GM19025 (cell line): ENCODE results near the gene PRKCQ.

ENCODE experiments used
- ATAC-seq: cut with Tn5 transposase; IDR thresholded peaks from one replicate; pipeline ENCODE4 v1.9.1; 2021; ENCODE audit warnings: mild to moderate bottlenecking, low read depth, moderate library complexity; ENCODE audit not compliant: unreplicated experiment

Gene PRKCQ

DNA sequence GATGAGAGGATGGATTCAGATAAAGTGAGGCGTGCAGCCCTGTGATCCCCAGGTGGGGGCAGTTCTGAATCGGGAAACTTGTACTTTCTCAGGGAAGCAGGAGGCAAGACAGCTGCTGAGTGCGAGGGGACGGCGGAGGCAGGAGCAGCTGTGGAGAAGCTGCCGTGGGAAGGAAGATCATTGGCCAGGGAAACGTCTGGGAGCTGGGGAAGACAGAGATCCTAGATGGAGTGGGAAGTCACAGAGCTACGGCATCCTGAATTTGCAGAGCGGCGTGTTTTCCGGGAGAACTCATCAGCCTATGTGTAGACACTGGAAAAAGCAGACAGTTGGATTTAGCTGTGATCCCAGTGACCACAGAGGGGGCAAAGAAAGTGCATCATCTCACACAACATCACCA is 9.2 kb downstream of the PRKCQ start:
- ATAC-seq: no peak

DNA sequence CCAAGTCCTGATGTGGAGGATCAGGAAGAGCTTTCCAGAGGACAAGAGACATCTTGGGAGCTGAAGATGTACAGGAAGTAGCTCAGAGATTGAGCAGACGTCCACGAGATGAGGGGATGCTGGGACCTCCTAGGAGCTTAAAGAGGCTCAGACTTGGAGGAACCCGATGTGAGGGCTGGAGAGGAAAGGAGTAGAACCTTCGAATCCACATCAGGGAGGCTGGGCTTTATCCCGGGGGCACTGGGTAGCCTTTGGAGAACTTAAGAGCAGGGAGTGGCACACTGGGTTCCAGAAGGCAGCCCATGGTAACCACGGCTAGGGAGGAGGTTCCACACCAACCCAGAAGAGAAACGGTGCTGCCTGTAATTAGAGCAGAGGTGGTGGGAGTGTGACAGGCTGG is 10.8 kb downstream of the PRKCQ start:
- ATAC-seq: no peak

DNA sequence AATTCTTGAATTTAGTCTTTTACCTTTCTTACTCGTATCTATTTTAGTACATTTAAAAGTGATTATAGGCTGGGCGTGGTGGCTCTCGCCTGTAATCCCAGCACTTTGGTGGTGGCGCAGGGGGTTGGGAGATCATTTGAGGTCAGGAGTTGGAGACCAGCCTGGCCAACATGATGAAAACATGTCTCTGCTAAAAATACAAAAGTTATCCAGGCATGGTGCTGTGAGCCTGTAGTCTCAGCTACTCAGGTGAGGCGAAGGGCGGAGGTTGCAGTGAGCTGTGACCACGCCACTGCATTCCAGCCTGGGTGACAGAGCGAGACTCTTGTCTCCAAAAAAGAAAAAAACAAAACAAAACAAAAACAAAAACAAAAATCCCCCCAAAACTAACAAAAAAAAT is 12.2 kb downstream of the PRKCQ start:
- no peak for ATAC-seq

GRCh38 chr10:6567203-6567703 is 12.8 kb downstream of the PRKCQ start:
- ATAC-seq: no peak

DNA sequence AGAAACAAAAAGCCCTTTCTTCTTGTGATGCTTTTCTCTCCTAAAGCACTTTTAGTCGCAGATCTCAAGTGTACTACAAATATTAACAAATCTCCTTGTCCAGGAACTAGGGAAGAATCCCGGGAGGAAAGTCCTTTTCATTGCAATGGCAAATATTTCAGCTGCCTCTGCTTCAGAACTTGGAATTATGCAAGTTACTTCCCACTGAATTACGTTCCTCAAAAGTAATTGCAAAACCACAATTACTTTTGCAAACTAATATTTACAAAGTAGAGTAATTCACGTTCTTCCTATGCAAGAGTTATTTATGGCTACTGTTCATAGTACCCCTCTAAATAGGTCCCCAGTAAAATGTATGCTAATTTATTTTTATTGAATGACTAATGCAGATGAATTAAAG is 14.5 kb downstream of the PRKCQ start:
- ATAC-seq: no peak

GRCh38 chr10:6564367-6564766 is 15.7 kb downstream of the PRKCQ start:
- ATAC-seq: no peak

- no peak for ATAC-seq
Observed at GRCh38 chr10:6563731-6564130, 16.3 kb downstream of the PRKCQ start.

GRCh38 chr10:6563075-6563474 is 17.0 kb downstream of the PRKCQ start:
- no peak for ATAC-seq

GRCh38 chr10:6562221-6562620 is 17.9 kb downstream of the PRKCQ start:
- ATAC-seq: no peak

DNA sequence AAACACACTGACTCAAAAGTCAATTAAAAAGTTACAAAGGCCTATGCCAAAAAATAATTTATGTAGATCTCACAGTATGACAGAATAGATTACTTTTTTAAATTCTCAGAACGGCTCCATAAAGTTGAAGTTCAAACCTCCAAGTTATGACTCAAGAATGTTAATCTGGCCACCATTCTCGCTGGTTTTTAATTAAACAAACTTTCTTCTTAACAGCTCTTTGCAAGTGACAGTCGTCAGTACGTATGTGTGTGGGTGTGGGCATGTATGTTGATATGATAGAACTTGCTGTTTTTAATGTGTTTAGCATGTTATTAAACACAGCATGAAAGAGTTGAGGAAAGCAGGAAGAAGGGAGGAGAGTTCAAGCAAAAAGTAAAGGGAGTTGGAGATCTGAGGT is 18.5 kb downstream of the PRKCQ start:
- no peak for ATAC-seq

GRCh38 chr10:6558759-6559461 is 21.2 kb downstream of the PRKCQ start:
- ATAC-seq: no peak

DNA sequence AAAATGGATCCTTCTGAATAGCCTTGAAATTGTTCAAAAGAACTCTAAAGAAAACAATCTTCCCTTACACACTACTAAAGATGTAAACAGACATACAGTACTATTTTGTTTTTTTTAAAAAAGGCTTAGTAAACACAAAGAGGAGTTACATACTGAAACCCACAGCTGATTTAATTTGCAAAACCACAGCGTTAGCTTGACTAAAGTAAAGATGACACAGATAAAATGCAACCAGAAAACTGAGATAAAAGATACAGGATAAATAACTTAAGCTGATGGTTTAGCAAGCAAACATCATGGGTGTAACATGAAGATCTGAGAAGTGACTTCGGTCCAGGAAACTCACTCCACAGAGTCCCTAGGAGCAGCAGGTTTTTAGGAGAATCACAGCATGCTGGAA is 21.8 kb downstream of the PRKCQ start:
- no peak for ATAC-seq

- no peak for ATAC-seq
Observed at GRCh38 chr10:6553937-6554336, 26.1 kb downstream of the PRKCQ start.

- no peak for ATAC-seq
Observed at GRCh38 chr10:6543431-6544005, 36.6 kb downstream of the PRKCQ start.

- no peak for ATAC-seq
Observed at GRCh38 chr10:6542999-6543430, 37.1 kb downstream of the PRKCQ start.

DNA sequence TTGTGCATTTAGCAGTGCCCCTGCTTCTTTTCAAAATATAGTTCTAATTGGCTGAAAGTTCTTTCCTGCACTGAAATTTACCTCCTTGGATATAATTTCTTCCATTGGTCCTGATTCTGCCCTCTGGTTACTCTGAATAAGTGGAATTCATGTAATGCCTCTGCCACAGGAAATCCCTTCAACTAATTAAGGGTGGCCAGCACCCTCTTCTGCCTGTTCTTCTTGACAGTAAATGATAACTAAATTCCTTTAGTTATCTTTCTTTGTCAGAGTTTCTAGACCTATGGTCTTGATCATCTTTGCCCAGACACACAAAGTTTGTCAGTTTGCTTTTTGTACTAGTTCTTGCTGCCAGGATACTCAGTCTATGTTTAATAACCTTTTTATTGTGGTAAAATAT is 40.2 kb downstream of the PRKCQ start:
- ATAC-seq: no peak

- no peak for ATAC-seq
Observed at GRCh38 chr10:6537770-6538169, 42.3 kb downstream of the PRKCQ start.

GRCh38 chr10:6536102-6536501 is 44.0 kb downstream of the PRKCQ start:
- ATAC-seq: no peak

GRCh38 chr10:6535156-6535764 is 44.8 kb downstream of the PRKCQ start:
- ATAC-seq: no peak

DNA sequence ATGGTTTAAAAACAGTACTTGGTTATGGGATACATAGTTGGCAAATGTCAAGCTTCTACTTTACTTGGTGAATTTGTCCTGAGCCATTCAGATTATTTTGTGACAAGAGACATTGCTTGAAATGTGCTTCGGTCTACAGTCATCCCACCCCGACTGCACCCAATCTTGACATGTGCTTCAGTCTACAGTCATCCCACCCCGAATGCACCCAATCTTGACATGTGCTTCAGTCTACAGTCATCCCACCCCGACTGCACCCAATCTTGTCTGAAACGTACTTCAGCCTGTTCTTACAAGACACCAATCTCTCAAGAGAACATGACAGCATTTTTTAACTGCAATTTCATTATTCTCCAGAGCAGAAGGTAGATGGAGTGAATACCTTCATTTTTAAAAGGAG is 47.8 kb downstream of the PRKCQ start:
- no peak for ATAC-seq

GRCh38 chr10:6530966-6531365 is 49.1 kb downstream of the PRKCQ start:
- ATAC-seq: no peak
